Stimulated activated naive B cell treated with anti-CD40 and anti-IgM and Interleukin-4, amounts not matched to agents 10 μg/mL and 1 μg/mL and 100 μg/mL, for 72 hours (primary cell): ENCODE measurements around the gene SFSWAP.

ENCODE experiments used
- ATAC-seq, 2 donors: fragments of 150-1000 bp; cut with Tn5 transposase; replicated peaks; 2 replicates each; pipeline ENCODE4 v1.10.0; 2021; ENCODE audit warnings: moderate library complexity in 1 of 2
- DNase-seq: peaks from one replicate; pipeline ENCODE4 v3.0.0; 2021
- H3K27ac Mint-ChIP-seq: one replicate; pipeline ENCODE4 v1.8.0; 2022; ENCODE audit warnings: mild to moderate bottlenecking, mixed read lengths
- H3K27me3 Mint-ChIP-seq, 2 donors: one replicate each; pipeline ENCODE4 v1.8.0; 2022; ENCODE audit warnings: mixed read lengths in 2 of 2
- H3K36me3 Mint-ChIP-seq, 2 donors: one replicate each; pipeline ENCODE4 v1.8.0; 2022; ENCODE audit warnings: mixed read lengths in 2 of 2, mild to moderate bottlenecking in 1 of 2
- H3K4me1 Mint-ChIP-seq, 2 donors: one replicate each; pipeline ENCODE4 v1.8.0; 2022; ENCODE audit warnings: mixed read lengths in 2 of 2, mild to moderate bottlenecking in 1 of 2
- H3K4me3 Mint-ChIP-seq, 2 donors: one replicate each; pipeline ENCODE4 v1.8.0; 2022; ENCODE audit warnings: mild to moderate bottlenecking in 2 of 2, mixed read lengths in 2 of 2, moderate library complexity in 1 of 2
- H3K9me3 Mint-ChIP-seq, 2 donors: one replicate each; pipeline ENCODE4 v1.8.0; 2022; ENCODE audit warnings: mixed read lengths in 2 of 2, mild to moderate bottlenecking in 1 of 2

Gene SFSWAP

GRCh38 chr12:131795690-131796410 is 85.0 kb downstream of the SFSWAP start:
- DNase-seq = no peak
- Mint-ChIP-seq H3K36me3 (peaks cover 46 to 72% of the 10 kb centered on the region in 2 donors), H3K27me3 (no peaks in the 10 kb centered on the region), H3K27ac (peak overlapping the region; percentile 77), H3K4me1 (peaks cover 23 to 25% of the 10 kb centered on the region in 2 donors), H3K4me3 (peak overlapping the region in 1 of 2 donors; percentile 43), H3K9me3 (no peaks in the 10 kb centered on the region)
- ATAC-seq = no peak

DNA sequence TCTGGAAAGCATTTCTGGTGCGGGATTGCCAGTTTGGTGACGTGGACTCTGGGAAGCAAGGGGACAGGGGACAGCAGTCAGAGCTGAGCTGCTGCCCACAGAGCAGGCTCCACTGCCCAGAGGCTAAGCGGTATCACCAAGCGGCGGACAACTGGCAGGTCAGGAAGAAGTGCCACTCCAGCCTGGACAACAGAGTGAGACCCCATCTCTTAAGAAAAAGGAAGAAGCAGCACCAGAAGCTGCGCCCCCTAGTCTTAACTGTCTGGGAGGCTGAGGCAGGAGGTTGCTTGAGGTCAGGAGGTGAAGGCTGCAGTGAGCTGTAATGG is 85.5 kb downstream of the SFSWAP start:
- no peaks in the 10 kb centered on the region for H3K27me3 Mint-ChIP-seq
- no peak overlapping the region for H3K4me3 Mint-ChIP-seq
- ATAC-seq (no peak), DNase-seq (no peak)
- H3K27ac Mint-ChIP-seq = peak overlapping the region; percentile 77
- H3K4me1 Mint-ChIP-seq = peaks cover 25 to 26% of the 10 kb centered on the region in 2 donors
- no peaks in the 10 kb centered on the region for H3K9me3 Mint-ChIP-seq
- H3K36me3 Mint-ChIP-seq = peaks cover 45 to 73% of the 10 kb centered on the region in 2 donors

- H3K36me3 Mint-ChIP-seq = peaks cover 48 to 73% of the 10 kb centered on the region in 2 donors
- DNase-seq = no peak
- peaks cover 25 to 26% of the 10 kb centered on the region in 2 donors for H3K4me1 Mint-ChIP-seq
- no peak overlapping the region for H3K27ac Mint-ChIP-seq
- H3K4me3 Mint-ChIP-seq = no peak overlapping the region
- no peaks in the 10 kb centered on the region for H3K27me3 Mint-ChIP-seq
- ATAC-seq = no peak
- no peaks in the 10 kb centered on the region for H3K9me3 Mint-ChIP-seq
Observed at GRCh38 chr12:131796754-131797587, 86.1 kb downstream of the SFSWAP start.

GRCh38 chr12:131797588-131797934 is 86.7 kb downstream of the SFSWAP start:
- Mint-ChIP-seq H3K27ac (no peak overlapping the region), H3K4me1 (peaks cover 25 to 26% of the 10 kb centered on the region in 2 donors), H3K36me3 (peaks cover 53 to 73% of the 10 kb centered on the region in 2 donors), H3K9me3 (no peaks in the 10 kb centered on the region), H3K4me3 (no peak overlapping the region), H3K27me3 (no peaks in the 10 kb centered on the region)
- DNase-seq (no peak), ATAC-seq (no peak)

DNA sequence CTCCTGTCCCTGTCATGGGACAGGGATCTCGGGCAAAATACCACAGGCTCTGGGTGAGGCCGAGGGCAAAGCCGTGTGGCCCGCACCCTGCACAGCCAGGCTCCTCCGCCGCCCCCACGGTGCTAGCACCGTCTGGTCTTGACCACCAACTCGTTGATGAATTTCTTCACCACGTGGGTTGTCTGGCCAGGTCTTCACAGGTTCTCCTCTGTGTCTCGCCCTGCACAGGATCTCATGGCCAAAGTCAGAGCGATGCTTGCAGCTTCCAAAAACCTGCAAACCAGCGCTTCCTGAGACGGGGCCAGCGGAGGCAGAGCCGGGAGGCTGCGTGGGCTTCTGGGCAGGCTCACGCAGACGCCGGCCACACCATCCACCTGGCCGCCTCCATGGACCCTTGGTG is 88.3 kb downstream of the SFSWAP start:
- DNase-seq (no peak), ATAC-seq (no peak)
- Mint-ChIP-seq H3K9me3 (no peaks in the 10 kb centered on the region), H3K27ac (no peak overlapping the region), H3K4me3 (no peak overlapping the region), H3K36me3 (peaks cover 52 to 63% of the 10 kb centered on the region in 2 donors), H3K27me3 (no peaks in the 10 kb centered on the region), H3K4me1 (peaks cover 26 to 31% of the 10 kb centered on the region in 2 donors)

DNA sequence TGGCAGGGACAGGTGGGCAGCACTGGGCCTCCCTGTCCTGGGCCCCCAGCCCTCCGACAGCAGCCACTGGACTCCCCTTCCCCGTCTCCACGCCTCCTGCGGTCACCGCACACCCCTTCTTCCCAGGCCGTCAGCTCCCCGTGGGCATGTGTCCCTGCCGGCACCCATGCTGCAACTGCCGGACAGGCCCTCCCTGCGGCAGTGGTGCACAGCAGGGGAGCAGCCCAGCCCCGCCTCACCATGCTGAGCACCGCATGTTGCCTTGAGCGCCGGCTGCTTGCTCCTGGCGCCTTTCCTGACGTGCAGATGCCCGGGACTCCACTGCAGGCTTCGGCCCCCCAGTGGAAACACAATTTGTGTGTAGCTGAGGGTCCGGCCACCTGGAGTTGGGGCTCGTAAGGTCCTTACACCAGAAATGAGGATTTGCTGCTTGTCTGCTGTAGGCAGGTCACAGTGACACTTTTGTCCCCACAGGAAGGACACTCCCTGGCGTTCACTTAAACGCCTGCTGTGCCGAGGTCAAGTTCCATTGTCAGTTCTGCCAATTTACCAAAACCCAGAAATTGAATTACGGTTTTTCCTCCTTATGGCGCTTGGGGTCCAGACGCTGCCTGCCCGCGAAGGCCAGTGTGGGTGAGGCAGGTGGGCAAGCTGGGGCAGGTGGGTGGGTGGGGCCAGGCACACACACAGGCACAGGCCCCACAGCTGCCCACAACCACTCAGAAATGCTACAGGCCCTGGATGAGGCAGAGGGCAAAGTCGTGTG is 89.1 kb downstream of the SFSWAP start:
- H3K36me3 Mint-ChIP-seq = peaks cover 47 to 61% of the 10 kb centered on the region in 2 donors

GRCh38 chr12:131800594-131801135 is 89.8 kb downstream of the SFSWAP start:
- H3K27ac Mint-ChIP-seq = peak overlapping the region; percentile 59
- ATAC-seq = peak in 1 of 2 donors; percentile 45

More for the DNA sequence above, 89.1 kb downstream of the SFSWAP start:
- ATAC-seq (no peak), DNase-seq (no peak)
- Mint-ChIP-seq H3K4me3 (no peak overlapping the region), H3K27ac (peak overlapping the region; percentile 25), H3K9me3 (no peaks in the 10 kb centered on the region), H3K4me1 (peaks cover 22 to 36% of the 10 kb centered on the region in 2 donors), H3K27me3 (no peaks in the 10 kb centered on the region)

DNA sequence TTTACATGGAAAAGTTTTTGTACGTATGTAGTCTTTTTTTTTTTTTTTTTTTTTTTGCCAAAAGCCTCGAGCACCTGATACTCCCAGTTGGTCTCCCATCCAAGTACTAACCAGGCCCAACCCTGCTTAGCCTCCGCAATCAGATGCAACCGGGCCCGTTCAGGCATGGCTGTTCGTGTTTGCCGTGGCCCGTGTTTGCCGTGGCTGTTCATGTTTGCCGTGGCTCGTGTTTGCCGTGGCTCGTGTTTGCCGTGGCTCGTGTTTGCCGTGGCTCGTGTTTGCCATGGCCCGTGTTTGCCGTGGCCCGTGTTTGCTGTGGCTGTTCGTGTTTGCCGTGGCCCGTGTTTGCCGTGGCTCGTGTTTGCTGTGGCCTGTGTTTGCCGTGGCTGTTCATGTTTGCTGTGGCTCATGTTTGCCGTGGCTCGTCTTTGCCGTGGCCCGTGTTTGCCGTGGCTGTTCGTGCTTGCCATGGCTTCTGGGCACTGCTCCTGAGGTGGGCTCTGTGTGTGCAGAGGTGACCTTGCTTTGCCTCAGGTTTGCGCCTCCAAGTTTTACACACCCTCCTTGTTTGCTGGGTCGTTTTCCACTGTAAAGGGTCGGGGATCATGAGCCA is 90.5 kb downstream of the SFSWAP start:
- Mint-ChIP-seq H3K36me3 (peaks cover 39 to 50% of the 10 kb centered on the region in 2 donors), H3K27ac (no peak overlapping the region), H3K9me3 (peaks cover 0 to 2% of the 10 kb centered on the region in 2 donors)

More at GRCh38 chr12:131800594-131801135, 89.8 kb downstream of the SFSWAP start:
- Mint-ChIP-seq H3K4me3 (no peak overlapping the region), H3K36me3 (peaks cover 43 to 55% of the 10 kb centered on the region in 2 donors), H3K27me3 (no peaks in the 10 kb centered on the region), H3K9me3 (peaks cover 0 to 2% of the 10 kb centered on the region in 2 donors), H3K4me1 (peaks cover 19 to 29% of the 10 kb centered on the region in 2 donors)
- no peak for DNase-seq

DNA sequence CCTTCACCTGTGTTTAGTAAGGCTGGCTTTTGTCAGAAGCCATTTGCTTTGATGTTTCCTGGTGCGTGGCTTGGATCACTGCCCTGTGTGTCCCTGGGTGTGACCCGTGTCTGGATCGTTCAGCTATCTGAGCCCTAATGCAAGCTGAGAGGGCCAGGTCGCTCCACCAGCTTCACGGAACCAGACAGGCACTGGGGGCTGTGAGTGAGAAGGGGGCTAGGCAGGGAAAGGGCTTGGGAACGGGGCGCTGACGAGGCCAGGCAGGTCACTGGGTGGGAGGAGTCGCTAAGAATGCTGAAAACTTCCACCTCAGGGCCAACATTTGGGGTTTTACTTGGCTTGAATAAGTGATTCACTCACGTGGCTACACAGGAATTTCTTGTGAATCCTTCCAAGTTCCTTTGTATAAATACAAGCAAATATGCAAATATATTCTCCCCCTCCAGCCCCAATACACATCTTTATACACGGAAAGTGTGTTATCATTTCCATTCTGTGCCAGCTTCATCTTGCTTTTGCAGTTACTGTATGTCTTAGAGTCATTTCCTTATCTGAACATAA is 93.2 kb downstream of the SFSWAP start:
- ATAC-seq (peak; percentile 81), DNase-seq (no peak)
- Mint-ChIP-seq H3K4me3 (peak overlapping the region in 1 of 2 donors; percentile 44), H3K9me3 (peaks cover 0 to 2% of the 10 kb centered on the region in 2 donors), H3K36me3 (peaks cover 29 to 34% of the 10 kb centered on the region in 2 donors), H3K27me3 (no peaks in the 10 kb centered on the region), H3K27ac (peak overlapping the region; percentile 85), H3K4me1 (peaks cover 14 to 21% of the 10 kb centered on the region in 2 donors)

More for the DNA sequence above, 90.5 kb downstream of the SFSWAP start:
- ATAC-seq (no peak), DNase-seq (no peak)
- H3K4me3 Mint-ChIP-seq = no peak overlapping the region
- H3K4me1 Mint-ChIP-seq = peaks cover 16 to 22% of the 10 kb centered on the region in 2 donors
- H3K27me3 Mint-ChIP-seq = no peaks in the 10 kb centered on the region

- H3K36me3 Mint-ChIP-seq = peaks cover 20 to 21% of the 10 kb centered on the region in 2 donors
- no peaks in the 10 kb centered on the region for H3K27me3 Mint-ChIP-seq
- ATAC-seq = no peak
- no peak overlapping the region for H3K27ac Mint-ChIP-seq
- no peak for DNase-seq
- peaks cover 0 to 2% of the 10 kb centered on the region in 2 donors for H3K9me3 Mint-ChIP-seq
- no peak overlapping the region for H3K4me3 Mint-ChIP-seq
- peaks cover 12 to 19% of the 10 kb centered on the region in 2 donors for H3K4me1 Mint-ChIP-seq
Observed at GRCh38 chr12:131805421-131805820, 94.5 kb downstream of the SFSWAP start.

DNA sequence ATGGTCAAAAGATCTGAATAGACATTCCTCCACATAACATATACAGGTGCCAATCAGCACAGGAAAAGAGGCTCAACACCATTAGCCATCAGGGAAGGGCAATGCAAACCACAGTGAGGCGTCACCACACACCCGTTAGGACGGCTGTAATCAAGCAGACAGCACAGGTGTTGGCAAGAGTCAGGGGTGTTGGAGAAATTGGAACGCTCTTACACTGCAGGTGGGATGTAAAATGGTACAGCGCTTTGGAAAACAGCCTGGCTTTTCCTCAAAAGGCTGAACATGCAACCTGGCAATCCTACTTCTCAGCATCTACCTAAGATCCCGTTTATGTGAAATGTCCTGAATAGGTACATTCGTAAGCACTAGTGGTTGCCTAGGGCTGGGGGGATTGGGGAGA is 95.8 kb downstream of the SFSWAP start:
- ATAC-seq (no peak), DNase-seq (no peak)
- no peak overlapping the region for H3K27ac Mint-ChIP-seq

GRCh38 chr12:131808744-131809371 is 98.0 kb downstream of the SFSWAP start:
- ATAC-seq = peak; percentile 71 to 79
- Mint-ChIP-seq H3K9me3 (peaks cover 5 to 8% of the 10 kb centered on the region in 2 donors), H3K27ac (peak overlapping the region; percentile 93), H3K36me3 (peaks cover 12 to 17% of the 10 kb centered on the region in 2 donors), H3K27me3 (no peaks in the 10 kb centered on the region), H3K4me1 (peaks cover 7 to 10% of the 10 kb centered on the region in 2 donors), H3K4me3 (peak overlapping the region; percentile 82 to 87)
- DNase-seq = peak; percentile 40

More for the DNA sequence above, 95.8 kb downstream of the SFSWAP start:
- Mint-ChIP-seq H3K4me3 (no peak overlapping the region), H3K4me1 (peaks cover 8 to 12% of the 10 kb centered on the region in 2 donors), H3K9me3 (peaks cover 0 to 2% of the 10 kb centered on the region in 2 donors), H3K27me3 (no peaks in the 10 kb centered on the region), H3K36me3 (peaks cover 12% of the 10 kb centered on the region in 2 donors)
